ENCODE measurements around the gene NDUFA12.

The NDUFA12 gene

DNA sequence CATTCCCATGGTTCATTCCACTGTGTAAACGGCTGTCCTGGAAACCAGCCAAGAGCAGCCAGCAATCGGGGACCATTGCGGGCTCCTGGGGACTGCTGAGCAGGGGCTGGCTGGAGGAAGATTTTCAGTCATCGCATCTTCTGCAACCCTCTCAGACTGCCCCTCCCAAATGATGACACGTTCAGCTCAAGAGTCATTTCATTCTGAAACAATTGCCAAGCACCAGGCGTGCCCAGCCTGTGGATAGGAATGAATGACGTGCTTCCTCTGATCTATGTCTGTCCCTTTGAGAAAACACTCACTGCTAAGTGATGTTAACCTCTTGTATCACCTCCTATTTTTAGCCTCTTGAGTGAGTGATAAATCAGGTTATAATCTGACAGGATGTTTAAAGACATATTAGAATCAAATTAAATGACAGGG lies 62.0 kb downstream of the NDUFA12 start (continued):
- TF ChIP-seq ZFP3 (tag by site-specific recombination; IDR thresholded peaks at IDR 0.05; ENCODE audit: low read depth) (no peak), ZNF501 (tag by site-specific recombination; IDR thresholded peaks at IDR 0.05) (no peak), MYNN (tag by site-specific recombination; IDR thresholded peaks at IDR 0.05; ENCODE audit: borderline replicate concordance) (no peak), WT1 (tag by site-specific recombination; IDR thresholded peaks at IDR 0.05) (no peak), ZNF510 (tag by site-specific recombination; IDR thresholded peaks at IDR 0.05; ENCODE audit: insufficient replicate concordance) (no peak), IKZF3 (tag by site-specific recombination; IDR thresholded peaks at IDR 0.05) (no peak), ZNF558 (tag by site-specific recombination; IDR thresholded peaks at IDR 0.05) (no peak), ZBTB17 (tag by site-specific recombination; IDR thresholded peaks at IDR 0.05) (0 out of 2 replicates have a peak, but pooled peaks have one; percentile 35), ZNF544 (tag by site-specific recombination; IDR thresholded peaks at IDR 0.05) (no peak), ZNF169 (tag by site-specific recombination; IDR thresholded peaks at IDR 0.05) (no peak), SALL2 (tag by site-specific recombination; IDR thresholded peaks at IDR 0.05; ENCODE audit: borderline replicate concordance) (no peak), ZNF302 (tag by site-specific recombination; IDR thresholded peaks at IDR 0.05; ENCODE audit: low read depth) (no peak), HOXD13 (CRISPR knock-in tag; IDR thresholded peaks at IDR 0.05; ENCODE audit: borderline replicate concordance) (no peak), ZNF664 (tag by site-specific recombination; IDR thresholded peaks at IDR 0.05) (no peak), SP2 (tag by site-specific recombination; IDR thresholded peaks at IDR 0.05) (no peak)
- TF ChIP-seq, protein P1, sequence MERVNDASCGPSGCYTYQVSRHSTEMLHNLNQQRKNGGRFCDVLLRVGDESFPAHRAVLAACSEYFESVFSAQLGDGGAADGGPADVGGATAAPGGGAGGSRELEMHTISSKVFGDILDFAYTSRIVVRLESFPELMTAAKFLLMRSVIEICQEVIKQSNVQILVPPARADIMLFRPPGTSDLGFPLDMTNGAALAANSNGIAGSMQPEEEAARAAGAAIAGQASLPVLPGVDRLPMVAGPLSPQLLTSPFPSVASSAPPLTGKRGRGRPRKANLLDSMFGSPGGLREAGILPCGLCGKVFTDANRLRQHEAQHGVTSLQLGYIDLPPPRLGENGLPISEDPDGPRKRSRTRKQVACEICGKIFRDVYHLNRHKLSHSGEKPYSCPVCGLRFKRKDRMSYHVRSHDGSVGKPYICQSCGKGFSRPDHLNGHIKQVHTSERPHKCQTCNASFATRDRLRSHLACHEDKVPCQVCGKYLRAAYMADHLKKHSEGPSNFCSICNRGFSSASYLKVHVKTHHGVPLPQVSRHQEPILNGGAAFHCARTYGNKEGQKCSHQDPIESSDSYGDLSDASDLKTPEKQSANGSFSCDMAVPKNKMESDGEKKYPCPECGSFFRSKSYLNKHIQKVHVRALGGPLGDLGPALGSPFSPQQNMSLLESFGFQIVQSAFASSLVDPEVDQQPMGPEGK (tag by site-specific recombination; IDR thresholded peaks at IDR 0.05): no peak
- TF ChIP-seq, protein P2, sequence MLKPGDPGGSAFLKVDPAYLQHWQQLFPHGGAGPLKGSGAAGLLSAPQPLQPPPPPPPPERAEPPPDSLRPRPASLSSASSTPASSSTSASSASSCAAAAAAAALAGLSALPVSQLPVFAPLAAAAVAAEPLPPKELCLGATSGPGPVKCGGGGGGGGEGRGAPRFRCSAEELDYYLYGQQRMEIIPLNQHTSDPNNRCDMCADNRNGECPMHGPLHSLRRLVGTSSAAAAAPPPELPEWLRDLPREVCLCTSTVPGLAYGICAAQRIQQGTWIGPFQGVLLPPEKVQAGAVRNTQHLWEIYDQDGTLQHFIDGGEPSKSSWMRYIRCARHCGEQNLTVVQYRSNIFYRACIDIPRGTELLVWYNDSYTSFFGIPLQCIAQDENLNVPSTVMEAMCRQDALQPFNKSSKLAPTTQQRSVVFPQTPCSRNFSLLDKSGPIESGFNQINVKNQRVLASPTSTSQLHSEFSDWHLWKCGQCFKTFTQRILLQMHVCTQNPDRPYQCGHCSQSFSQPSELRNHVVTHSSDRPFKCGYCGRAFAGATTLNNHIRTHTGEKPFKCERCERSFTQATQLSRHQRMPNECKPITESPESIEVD (tag by site-specific recombination; IDR thresholded peaks at IDR 0.05): no peak
- TF ChIP-seq, protein P3, sequence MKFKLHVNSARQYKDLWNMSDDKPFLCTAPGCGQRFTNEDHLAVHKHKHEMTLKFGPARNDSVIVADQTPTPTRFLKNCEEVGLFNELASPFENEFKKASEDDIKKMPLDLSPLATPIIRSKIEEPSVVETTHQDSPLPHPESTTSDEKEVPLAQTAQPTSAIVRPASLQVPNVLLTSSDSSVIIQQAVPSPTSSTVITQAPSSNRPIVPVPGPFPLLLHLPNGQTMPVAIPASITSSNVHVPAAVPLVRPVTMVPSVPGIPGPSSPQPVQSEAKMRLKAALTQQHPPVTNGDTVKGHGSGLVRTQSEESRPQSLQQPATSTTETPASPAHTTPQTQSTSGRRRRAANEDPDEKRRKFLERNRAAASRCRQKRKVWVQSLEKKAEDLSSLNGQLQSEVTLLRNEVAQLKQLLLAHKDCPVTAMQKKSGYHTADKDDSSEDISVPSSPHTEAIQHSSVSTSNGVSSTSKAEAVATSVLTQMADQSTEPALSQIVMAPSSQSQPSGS (tag by site-specific recombination; IDR thresholded peaks at IDR 0.05; ENCODE audit: low read depth): peak; percentile 53
- TF ChIP-seq, protein P4, sequence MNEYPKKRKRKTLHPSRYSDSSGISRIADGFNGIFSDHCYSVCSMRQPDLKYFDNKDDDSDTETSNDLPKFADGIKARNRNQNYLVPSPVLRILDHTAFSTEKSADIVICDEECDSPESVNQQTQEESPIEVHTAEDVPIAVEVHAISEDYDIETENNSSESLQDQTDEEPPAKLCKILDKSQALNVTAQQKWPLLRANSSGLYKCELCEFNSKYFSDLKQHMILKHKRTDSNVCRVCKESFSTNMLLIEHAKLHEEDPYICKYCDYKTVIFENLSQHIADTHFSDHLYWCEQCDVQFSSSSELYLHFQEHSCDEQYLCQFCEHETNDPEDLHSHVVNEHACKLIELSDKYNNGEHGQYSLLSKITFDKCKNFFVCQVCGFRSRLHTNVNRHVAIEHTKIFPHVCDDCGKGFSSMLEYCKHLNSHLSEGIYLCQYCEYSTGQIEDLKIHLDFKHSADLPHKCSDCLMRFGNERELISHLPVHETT (tag by site-specific recombination; IDR thresholded peaks at IDR 0.05): no peak
- TF ChIP-seq, protein P5, sequence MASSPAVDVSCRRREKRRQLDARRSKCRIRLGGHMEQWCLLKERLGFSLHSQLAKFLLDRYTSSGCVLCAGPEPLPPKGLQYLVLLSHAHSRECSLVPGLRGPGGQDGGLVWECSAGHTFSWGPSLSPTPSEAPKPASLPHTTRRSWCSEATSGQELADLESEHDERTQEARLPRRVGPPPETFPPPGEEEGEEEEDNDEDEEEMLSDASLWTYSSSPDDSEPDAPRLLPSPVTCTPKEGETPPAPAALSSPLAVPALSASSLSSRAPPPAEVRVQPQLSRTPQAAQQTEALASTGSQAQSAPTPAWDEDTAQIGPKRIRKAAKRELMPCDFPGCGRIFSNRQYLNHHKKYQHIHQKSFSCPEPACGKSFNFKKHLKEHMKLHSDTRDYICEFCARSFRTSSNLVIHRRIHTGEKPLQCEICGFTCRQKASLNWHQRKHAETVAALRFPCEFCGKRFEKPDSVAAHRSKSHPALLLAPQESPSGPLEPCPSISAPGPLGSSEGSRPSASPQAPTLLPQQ (tag by site-specific recombination; IDR thresholded peaks at IDR 0.05): no peak
- TF ChIP-seq, protein P6, sequence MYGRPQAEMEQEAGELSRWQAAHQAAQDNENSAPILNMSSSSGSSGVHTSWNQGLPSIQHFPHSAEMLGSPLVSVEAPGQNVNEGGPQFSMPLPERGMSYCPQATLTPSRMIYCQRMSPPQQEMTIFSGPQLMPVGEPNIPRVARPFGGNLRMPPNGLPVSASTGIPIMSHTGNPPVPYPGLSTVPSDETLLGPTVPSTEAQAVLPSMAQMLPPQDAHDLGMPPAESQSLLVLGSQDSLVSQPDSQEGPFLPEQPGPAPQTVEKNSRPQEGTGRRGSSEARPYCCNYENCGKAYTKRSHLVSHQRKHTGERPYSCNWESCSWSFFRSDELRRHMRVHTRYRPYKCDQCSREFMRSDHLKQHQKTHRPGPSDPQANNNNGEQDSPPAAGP (tag by site-specific recombination; IDR thresholded peaks at IDR 0.05): peak; percentile 89
- TF ChIP-seq, protein P7, sequence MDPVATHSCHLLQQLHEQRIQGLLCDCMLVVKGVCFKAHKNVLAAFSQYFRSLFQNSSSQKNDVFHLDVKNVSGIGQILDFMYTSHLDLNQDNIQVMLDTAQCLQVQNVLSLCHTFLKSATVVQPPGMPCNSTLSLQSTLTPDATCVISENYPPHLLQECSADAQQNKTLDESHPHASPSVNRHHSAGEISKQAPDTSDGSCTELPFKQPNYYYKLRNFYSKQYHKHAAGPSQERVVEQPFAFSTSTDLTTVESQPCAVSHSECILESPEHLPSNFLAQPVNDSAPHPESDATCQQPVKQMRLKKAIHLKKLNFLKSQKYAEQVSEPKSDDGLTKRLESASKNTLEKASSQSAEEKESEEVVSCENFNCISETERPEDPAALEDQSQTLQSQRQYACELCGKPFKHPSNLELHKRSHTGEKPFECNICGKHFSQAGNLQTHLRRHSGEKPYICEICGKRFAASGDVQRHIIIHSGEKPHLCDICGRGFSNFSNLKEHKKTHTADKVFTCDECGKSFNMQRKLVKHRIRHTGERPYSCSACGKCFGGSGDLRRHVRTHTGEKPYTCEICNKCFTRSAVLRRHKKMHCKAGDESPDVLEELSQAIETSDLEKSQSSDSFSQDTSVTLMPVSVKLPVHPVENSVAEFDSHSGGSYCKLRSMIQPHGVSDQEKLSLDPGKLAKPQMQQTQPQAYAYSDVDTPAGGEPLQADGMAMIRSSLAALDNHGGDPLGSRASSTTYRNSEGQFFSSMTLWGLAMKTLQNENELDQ (tag by site-specific recombination; IDR thresholded peaks at IDR 0.05; ENCODE audit: low read depth): no peak
